Omental fat pad (tissue), 4 donors: Measurements from ENCODE around the gene KDELR1. TPM values are rescaled to one million over a fixed set of nuclear protein-coding genes. Genes with fewer than 3 reads are reported as not detected.

Experiments
- ATAC-seq: fragments of 150-250 bp; one replicate; pipeline ENCODE4 v1.9.1; 2016; ENCODE audit warnings: mild to moderate bottlenecking, moderate library complexity; ENCODE audit not compliant: low FRiP score
- DNase-seq: peaks from one replicate; pipeline ENCODE4 v3.0.0-alpha.2; 2019; ENCODE audit warnings: low spot score
- total RNA-seq, 4 donors: library from RNA; depleted of rRNA; stranded (reverse); fragments of >200 nt; gene quantifications; one replicate each; pipeline ENCODE4 v1.1.0, GENCODE V29; 2016
- TF ChIP-seq, protein P1 (sequence below), 3 donors: fragments of 450-650 bp; IDR thresholded peaks; one replicate each; pipeline ENCODE4 v1.5.1; 2016 to 2017; ENCODE audit warnings: antibody characterized with exemption in 3 of 3, mild to moderate bottlenecking in 3 of 3, moderate library complexity in 2 of 3

Gene KDELR1
- total RNA-seq, 4 donors from 2014 or later, result 72.2 to 102 (median 75.3) TPM

GRCh38 chr19:48363810-48364597 is 27.3 kb downstream of the KDELR1 start, which contains the start of the genes SYNGR4 and TMEM143:
Gene SYNGR4 (plus strand): TSS chr19:48364367. CDS start chr19:48365843, 1,476 bp downstream.
Gene TMEM143 (minus strand): TSS chr19:48363940. CDS start chr19:48363920, 20 bp downstream.
- peak; percentile 96 for ATAC-seq
- TF ChIP-seq, protein P1, sequence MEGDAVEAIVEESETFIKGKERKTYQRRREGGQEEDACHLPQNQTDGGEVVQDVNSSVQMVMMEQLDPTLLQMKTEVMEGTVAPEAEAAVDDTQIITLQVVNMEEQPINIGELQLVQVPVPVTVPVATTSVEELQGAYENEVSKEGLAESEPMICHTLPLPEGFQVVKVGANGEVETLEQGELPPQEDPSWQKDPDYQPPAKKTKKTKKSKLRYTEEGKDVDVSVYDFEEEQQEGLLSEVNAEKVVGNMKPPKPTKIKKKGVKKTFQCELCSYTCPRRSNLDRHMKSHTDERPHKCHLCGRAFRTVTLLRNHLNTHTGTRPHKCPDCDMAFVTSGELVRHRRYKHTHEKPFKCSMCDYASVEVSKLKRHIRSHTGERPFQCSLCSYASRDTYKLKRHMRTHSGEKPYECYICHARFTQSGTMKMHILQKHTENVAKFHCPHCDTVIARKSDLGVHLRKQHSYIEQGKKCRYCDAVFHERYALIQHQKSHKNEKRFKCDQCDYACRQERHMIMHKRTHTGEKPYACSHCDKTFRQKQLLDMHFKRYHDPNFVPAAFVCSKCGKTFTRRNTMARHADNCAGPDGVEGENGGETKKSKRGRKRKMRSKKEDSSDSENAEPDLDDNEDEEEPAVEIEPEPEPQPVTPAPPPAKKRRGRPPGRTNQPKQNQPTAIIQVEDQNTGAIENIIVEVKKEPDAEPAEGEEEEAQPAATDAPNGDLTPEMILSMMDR (IDR thresholded peaks at IDR 0.05), result peak in 1 of 3 donors; percentile 4
- DNase-seq, result peak; percentile 83

DNA sequence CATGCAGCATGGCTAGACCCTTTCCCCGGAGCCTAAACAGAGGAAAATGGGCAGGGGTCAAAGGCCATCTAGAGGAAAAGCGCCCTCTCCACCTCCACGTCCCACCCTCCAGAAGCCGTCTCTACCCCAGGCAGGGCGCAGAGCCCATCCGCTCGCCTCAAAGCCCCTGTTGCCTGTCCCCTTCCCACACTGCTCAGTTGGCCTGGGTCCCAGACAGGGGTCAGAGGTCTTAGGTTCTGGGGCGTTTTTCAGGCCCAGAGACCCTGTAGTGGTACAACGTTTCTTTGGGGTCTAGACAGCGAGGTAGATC is 27.9 kb downstream of the KDELR1 start:
- ATAC-seq, result peak; percentile 13
- peak; percentile 36 for DNase-seq
- TF ChIP-seq, protein P1 (IDR thresholded peaks at IDR 0.05), result no peak

DNA sequence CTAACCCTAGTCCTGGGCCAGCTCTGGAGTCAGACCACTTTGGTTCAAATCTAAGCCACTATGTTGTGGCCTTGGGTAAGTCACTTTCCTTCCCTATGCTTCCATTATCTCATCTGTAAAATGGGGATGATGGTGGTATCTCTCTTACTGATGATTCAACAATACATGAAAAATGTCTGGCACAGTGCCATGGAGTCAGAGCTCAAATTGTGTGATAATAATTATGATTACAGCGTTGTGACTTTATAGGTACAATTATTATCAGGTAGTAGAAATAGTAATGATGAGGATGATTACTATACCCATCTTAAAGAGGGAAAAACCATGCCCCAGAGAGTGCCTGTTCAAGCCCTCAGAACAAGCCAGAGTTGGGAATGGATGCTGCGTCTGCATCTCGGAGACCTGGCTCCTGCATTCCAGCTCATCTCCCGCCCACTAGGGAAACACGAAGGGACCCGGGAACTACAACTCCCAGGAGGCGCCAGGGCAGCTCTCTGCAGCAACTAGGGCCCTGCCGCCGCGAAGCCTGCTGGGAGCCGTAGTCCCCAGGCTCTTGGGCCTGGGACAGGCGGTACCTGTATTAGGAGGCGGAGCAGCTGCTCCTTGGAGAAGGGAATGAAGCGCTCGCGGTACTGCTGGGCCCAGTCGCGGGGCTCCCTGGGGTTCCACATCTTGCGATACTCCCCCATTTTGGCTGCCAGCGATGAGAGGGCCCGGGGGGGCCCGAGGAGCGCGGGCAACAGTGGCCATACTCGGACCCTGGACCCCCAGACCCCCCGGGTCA is 28.4 kb downstream of the KDELR1 start:
- ATAC-seq, result peak; percentile 92
- TF ChIP-seq, protein P1 (IDR thresholded peaks at IDR 0.05), result no peak
- DNase-seq, result peak; percentile 87

GRCh38 chr19:48361912-48362311 is 29.4 kb downstream of the KDELR1 start:
- no peak for ATAC-seq
- TF ChIP-seq, protein P1 (IDR thresholded peaks at IDR 0.05), result no peak
- DNase-seq, result no peak

DNA sequence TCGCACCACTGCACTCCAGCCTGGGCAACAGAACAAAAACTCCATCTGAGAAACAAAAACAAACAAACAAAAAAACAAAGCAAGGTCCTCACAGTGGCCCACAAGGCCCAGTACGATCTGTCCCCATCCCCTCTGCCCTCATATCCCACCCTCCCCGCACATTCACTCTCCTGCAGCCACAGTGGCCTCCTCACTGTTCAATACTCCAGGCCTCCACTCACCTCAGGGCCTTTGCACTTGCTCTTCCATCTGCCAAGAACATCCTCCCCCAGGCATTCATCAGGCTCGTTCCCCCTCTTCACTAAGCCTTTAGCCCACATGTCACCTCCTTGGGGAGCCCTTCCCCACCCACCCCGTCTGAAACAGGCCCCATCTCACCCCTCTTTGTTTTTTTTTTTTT is 32.2 kb downstream of the KDELR1 start:
- TF ChIP-seq, protein P1 (IDR thresholded peaks at IDR 0.05), result no peak
- DNase-seq, result no peak
- ATAC-seq, result no peak

DNA sequence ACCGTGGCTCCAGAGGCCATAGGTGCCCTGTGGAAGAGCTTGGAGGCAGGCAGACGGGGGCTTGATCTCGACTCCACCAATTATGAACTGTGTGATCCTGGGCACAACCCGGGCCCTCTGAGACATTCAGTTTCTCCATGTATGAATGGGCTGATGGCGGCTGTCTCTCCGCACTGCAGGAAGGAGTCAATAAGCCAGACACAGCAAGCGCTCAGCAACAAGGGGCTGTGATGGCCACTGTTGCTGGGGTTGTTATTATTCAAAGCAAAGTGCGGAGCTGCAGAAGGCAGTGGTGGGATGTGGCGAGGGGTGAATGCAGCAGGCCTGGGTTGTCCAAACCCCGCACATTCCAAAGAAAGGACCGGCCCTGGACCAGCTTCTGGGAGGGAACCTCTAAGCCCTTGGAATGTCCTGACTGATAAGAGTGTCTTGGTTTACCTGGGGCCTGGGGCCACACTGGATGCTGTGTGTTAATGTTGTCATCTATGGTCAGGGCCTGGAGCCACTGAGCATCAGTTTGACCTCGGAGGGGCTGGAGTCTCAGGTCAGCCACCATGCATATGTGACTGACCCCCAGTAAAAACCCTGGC is 35.9 kb downstream of the KDELR1 start:
- no peak for DNase-seq
- TF ChIP-seq, protein P1 (IDR thresholded peaks at IDR 0.05), result no peak
- no peak for ATAC-seq
